Ascending aorta (tissue), 2 donors: ENCODE measurements around the gene IL5. TPM values are rescaled to one million over a fixed set of nuclear protein-coding genes. Genes with fewer than 3 reads are reported as not detected.
"Not testable (repeated sequence)": the region's sequence is repeated elsewhere in the genome, so short reads cannot be mapped to it uniquely, and the experiment has no call there.

ENCODE experiments used
- DNase-seq, 2 donors: peaks; one replicate each; pipeline ENCODE4 v3.0.0-alpha.2; 2019; ENCODE audit warnings: low spot score in 2 of 2
- H3K27ac ChIP-seq, 2 donors: fragments of 200-600 bp; sonication (generic); one replicate each; pipeline ENCODE4 v1.5.1; 2016 to 2017; ENCODE audit warnings: mild to moderate bottlenecking in 1 of 2
- H3K27me3 ChIP-seq: fragments of 200-600 bp; sonication (generic); one replicate; pipeline ENCODE4 v1.5.1; 2017
- H3K36me3 ChIP-seq, 2 donors: fragments of 200-600 bp; sonication (generic); one replicate each; pipeline ENCODE4 v1.5.1; 2016
- H3K4me1 ChIP-seq, 2 donors: fragments of 200-600 bp; sonication (generic); one replicate each; pipeline ENCODE4 v1.5.1; 2016 to 2017; ENCODE audit warnings: mild to moderate bottlenecking in 1 of 2
- H3K4me3 ChIP-seq, 2 donors: fragments of 200-600 bp; sonication (generic); one replicate each; pipeline ENCODE4 v1.5.1; 2016 to 2017; ENCODE audit warnings: mild to moderate bottlenecking in 1 of 2
- H3K9me3 ChIP-seq, 2 donors: fragments of 200-600 bp; sonication (generic); one replicate each; pipeline ENCODE4 v1.5.1; 2016
- intact Hi-C: fragments of 100-400 bp; cut with DNase I; formaldehyde crosslinking; loops from one replicate; pipeline ENCODE4 v1.15.1; 2023
- total RNA-seq: library from RNA; depleted of rRNA; stranded (reverse); fragments of >200 nt; gene quantifications from one replicate; pipeline ENCODE4 v1.1.0, GENCODE V29; 2016
- TF ChIP-seq, protein P1 (sequence below), 3 experiments: fragments of 200-600 bp in 2 of 3; fragments of 450-650 bp in 1 of 3; sonication (generic) in 2 of 3; IDR thresholded peaks; one replicate each; pipeline ENCODE4 v1.5.1; 2016 to 2019; ENCODE audit warnings: antibody characterized with exemption in 3 of 3, mild to moderate bottlenecking in 1 of 3, moderate library complexity in 1 of 3

The IL5 gene
- total RNA-seq: not detected

DNA sequence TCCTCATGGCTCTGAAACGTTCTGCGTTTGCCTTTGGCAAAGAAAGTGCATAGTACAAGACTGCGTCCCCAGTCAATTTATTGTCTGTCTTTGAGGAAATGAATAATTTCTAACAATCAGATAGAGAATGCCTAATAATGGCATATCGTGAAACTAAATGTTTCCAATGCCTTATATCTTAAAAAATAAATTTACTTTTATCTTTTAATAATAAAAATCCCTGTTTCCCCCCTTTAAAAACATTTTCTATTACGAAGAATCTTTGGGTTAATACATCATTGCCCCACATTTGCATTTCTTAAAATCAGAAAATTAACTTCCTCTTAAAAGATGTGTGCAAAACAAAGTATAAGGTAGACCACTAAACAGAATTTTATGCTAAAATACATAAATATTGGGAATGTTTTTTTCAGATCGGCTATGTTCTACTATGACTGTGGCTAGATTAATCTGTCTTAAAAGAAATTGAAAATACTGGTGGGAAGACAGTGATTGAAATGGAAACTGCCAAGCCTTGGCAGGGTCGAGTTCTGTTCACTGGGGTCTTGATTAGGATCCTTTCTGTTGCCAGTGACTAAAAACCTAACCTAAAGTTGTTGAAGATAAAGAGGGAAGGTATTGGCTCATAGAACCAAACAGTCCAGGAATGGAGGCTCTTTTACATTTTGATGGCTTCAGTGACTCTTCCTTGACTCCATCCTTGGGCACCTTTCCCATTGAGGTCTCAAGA is at the start of gene IL5:
TSS of gene IL5 (minus strand) at position 51 of the 730 bp plus-strand sequence. CDS start at position 7, 44 bp downstream.
- TF ChIP-seq, protein P1, sequence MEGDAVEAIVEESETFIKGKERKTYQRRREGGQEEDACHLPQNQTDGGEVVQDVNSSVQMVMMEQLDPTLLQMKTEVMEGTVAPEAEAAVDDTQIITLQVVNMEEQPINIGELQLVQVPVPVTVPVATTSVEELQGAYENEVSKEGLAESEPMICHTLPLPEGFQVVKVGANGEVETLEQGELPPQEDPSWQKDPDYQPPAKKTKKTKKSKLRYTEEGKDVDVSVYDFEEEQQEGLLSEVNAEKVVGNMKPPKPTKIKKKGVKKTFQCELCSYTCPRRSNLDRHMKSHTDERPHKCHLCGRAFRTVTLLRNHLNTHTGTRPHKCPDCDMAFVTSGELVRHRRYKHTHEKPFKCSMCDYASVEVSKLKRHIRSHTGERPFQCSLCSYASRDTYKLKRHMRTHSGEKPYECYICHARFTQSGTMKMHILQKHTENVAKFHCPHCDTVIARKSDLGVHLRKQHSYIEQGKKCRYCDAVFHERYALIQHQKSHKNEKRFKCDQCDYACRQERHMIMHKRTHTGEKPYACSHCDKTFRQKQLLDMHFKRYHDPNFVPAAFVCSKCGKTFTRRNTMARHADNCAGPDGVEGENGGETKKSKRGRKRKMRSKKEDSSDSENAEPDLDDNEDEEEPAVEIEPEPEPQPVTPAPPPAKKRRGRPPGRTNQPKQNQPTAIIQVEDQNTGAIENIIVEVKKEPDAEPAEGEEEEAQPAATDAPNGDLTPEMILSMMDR (IDR thresholded peaks at IDR 0.05): no peak
- no peak within 1 kb of the TSS for H3K27ac ChIP-seq
- H3K4me3 ChIP-seq: no peak within 1 kb of the TSS
- intact Hi-C loops: no loop called here
- no peaks in the 10 kb centered on the region for H3K9me3 ChIP-seq
- no peaks in the 10 kb centered on the region for H3K36me3 ChIP-seq
- no peak for DNase-seq
- H3K27me3 ChIP-seq: no peaks in the 10 kb centered on the region
- no peaks in the 10 kb centered on the region for H3K4me1 ChIP-seq

DNA sequence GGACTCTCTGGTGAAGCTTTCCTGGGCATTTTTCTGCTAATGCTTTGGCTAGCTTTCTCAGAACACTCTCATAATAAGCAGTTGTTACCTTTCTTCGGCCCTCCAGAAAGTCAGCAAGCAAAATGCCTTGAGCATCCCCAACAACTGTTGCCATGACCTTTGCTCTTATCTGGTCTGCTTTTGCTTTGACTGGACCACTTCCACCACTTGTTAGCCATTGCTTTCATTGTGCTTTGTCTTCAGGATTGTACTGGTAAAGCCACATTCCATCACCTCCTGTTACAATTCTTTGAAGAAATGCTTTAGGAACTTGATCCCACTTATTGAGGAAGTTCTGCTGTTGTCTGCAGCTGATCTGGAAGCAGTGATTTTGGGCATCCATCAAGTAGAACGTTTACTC is 49.2 kb upstream of the IL5 start:
- H3K4me1 ChIP-seq: no peaks in the 10 kb centered on the region
- TF ChIP-seq, protein P1 (IDR thresholded peaks at IDR 0.05): no peak
- no peak overlapping the region for H3K4me3 ChIP-seq
- peaks cover 38 to 82% of the 10 kb centered on the region in 2 donors for H3K36me3 ChIP-seq
- no peak for DNase-seq
- H3K27me3 ChIP-seq: no peaks in the 10 kb centered on the region
- no peak overlapping the region for H3K27ac ChIP-seq
- intact Hi-C loops: no loop called here
- H3K9me3 ChIP-seq: no peaks in the 10 kb centered on the region

DNA sequence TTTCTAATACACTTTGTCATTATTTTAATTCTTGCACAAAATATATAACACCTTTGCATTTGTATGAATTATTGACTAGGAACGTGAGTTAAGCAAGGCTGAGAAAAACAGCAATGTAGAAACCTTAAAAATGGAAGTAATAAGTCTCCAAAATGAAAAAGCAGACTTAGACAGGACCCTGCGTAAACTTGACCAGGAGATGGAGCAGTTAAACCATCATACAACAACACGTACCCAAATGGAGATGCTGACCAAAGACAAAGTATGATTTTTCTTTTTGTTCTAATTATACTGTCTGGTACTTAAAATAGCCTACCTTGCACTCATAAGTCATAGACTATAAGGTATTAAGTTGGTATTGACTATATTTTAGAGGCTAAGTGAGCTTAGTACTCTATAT is 47.8 kb upstream of the IL5 start:
- H3K9me3 ChIP-seq: no peaks in the 10 kb centered on the region
- no peak overlapping the region for H3K4me3 ChIP-seq
- DNase-seq: no peak
- H3K36me3 ChIP-seq: peaks cover 26 to 76% of the 10 kb centered on the region in 2 donors
- intact Hi-C loops: no loop called here
- no peaks in the 10 kb centered on the region for H3K4me1 ChIP-seq
- H3K27me3 ChIP-seq: no peaks in the 10 kb centered on the region
- TF ChIP-seq, protein P1 (IDR thresholded peaks at IDR 0.05): no peak
- H3K27ac ChIP-seq: no peak overlapping the region

DNA sequence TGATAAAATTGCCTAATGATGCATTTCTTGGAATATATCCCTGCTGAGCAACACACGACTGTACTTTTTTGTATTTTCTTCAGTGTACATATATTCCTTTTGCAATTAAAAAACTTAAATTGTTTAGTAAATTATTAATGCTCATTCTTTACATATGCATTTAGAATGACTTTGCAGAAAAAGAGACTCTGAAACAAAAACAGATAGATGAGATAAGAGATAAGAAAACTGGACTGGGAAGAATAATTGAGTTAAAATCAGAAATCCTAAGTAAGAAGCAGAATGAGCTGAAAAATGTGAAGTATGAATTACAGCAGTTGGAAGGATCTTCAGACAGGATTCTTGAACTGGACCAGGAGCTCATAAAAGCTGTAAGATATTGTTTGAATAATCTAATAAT is 46.1 kb upstream of the IL5 start:
- no peak for DNase-seq
- H3K27me3 ChIP-seq: no peaks in the 10 kb centered on the region
- no peaks in the 10 kb centered on the region for H3K4me1 ChIP-seq

DNA sequence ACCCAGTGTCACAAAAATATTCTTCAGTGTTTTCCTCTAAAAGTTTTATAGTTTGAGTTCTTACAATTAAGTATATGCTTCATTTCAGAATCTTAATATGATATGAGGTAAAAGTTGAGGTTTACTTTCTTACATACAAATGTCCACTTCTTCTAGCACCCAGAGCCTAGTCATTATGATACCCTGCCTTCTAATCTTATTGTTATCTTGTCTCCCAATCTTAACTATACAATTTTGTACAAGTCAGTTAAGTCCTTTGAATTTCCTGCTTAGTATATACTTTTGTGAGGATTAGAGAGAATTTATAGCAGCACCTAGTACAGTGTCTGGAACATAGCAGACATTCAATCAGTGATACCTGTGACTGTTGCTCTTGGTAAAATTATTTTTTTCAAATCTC is 42.7 kb upstream of the IL5 start:
- Histone ChIP-seq H3K4me3 (no peak overlapping the region), H3K27me3 (no peaks in the 10 kb centered on the region), H3K27ac (no peak overlapping the region), H3K36me3 (peaks cover 20 to 58% of the 10 kb centered on the region in 2 donors), H3K9me3 (no peaks in the 10 kb centered on the region), H3K4me1 (no peaks in the 10 kb centered on the region)
- TF ChIP-seq, protein P1 (IDR thresholded peaks at IDR 0.05): no peak
- DNase-seq: no peak
- intact Hi-C loops: no loop called here

More for the DNA sequence above, 46.1 kb upstream of the IL5 start:
- H3K27ac ChIP-seq: no peak overlapping the region
- H3K9me3 ChIP-seq: no peaks in the 10 kb centered on the region
- peaks cover 22 to 67% of the 10 kb centered on the region in 2 donors for H3K36me3 ChIP-seq
- intact Hi-C loops: no loop called here
- H3K4me3 ChIP-seq: no peak overlapping the region
- TF ChIP-seq, protein P1 (IDR thresholded peaks at IDR 0.05): no peak

DNA sequence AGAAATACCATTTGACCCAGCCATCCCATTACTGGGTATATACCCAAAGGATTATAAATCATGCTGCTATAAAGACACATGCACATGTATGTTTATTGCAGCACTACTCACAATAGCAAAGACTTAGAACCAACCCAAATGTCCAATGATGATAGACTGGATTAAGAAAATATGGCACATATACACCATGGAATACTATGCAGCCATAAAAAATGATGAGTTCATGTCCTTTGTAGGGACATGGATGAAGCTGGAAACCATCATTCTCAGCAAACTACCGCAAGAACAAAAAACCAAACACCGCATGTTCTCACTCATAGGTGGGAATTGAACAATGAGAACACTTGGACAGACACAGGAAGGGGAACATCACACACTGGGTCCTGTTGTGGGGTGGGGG is 41.2 kb upstream of the IL5 start:
- DNase-seq, H3K27me3 ChIP-seq, H3K27ac ChIP-seq, H3K4me1 ChIP-seq, H3K9me3 ChIP-seq, intact Hi-C loops, H3K4me3 ChIP-seq: not testable (repeated sequence)
- peaks cover 13 to 62% of the 10 kb centered on the region in 2 donors for H3K36me3 ChIP-seq
